K562 (cell line): Measurements from ENCODE around the gene FADS1. TPM values are rescaled to one million over a fixed set of nuclear protein-coding genes. Genes with fewer than 3 reads are reported as not detected.

Source experiments
- BRD4 ChIP-seq: fragments of 200-600 bp; sonication (generic); IDR thresholded peaks from 2 replicates; pipeline ENCODE4 v1.6.1; 2017; ENCODE audit warnings: inconsistent platforms
- CCAR2 ChIP-seq: fragments of 200-400 bp; formaldehyde crosslinking; IDR thresholded peaks from 2 replicates; pipeline ENCODE4 v1.6.1; 2017; ENCODE audit warnings: mild to moderate bottlenecking, low read depth, low read length
- E2F3 ChIP-seq: fragments of 250-450 bp; sonication (Bioruptor Pico); IDR thresholded peaks from 2 replicates; pipeline ENCODE4 v1.4.0; 2020; ENCODE audit warnings: mild to moderate bottlenecking
- FOXM1 ChIP-seq, 2 experiments: fragments of 450-650 bp in 1 of 2; sonication (generic) in 1 of 2; formaldehyde crosslinking in 1 of 2; IDR thresholded peaks; 2 replicates each; pipeline versions ENCODE4 v1.6.1 to v1.9.0; 2017 to 2022; ENCODE audit warnings: low read depth in 2 of 2, mild to moderate bottlenecking in 2 of 2, missing genetic modification reagents in 1 of 2, moderate library complexity in 1 of 2
- HSF4 ChIP-seq: fragments of 250-450 bp; sonication (Bioruptor Pico); IDR thresholded peaks from 2 replicates; pipeline ENCODE4 v2.1.2; 2022; ENCODE audit warnings: mild to moderate bottlenecking, moderate library complexity, borderline replicate concordance
- KLF6 ChIP-seq: fragments of 250-450 bp; sonication (Bioruptor Pico); IDR thresholded peaks from 2 replicates; pipeline ENCODE4 v1.4.0; 2020; ENCODE audit warnings: mild to moderate bottlenecking, moderate library complexity, borderline replicate concordance
- NKRF ChIP-seq: fragments of 450-650 bp; IDR thresholded peaks from 2 replicates; pipeline ENCODE4 v1.6.1; 2016; ENCODE audit warnings: borderline replicate concordance
- RBM34 ChIP-seq: fragments of 200-400 bp; formaldehyde crosslinking; IDR thresholded peaks from 2 replicates; pipeline ENCODE4 v1.6.1; 2018; ENCODE audit warnings: low read length, borderline replicate concordance; ENCODE audit not compliant: insufficient read depth
- SMC3 ChIP-seq: conservative IDR thresholded peaks from 2 replicates; pipeline ENCODE4 v1.6.1; 2011; ENCODE audit warnings: low read depth, low read length, improper control_type of control experiment; ENCODE audit not compliant: insufficient read depth
- THAP7 ChIP-seq: fragments of 250-450 bp; sonication (Bioruptor Pico); IDR thresholded peaks from 2 replicates; pipeline ENCODE4 v1.5.0; 2021
- ZC3H4 ChIP-seq: sonication (generic); formaldehyde crosslinking; IDR thresholded peaks from 2 replicates; pipeline ENCODE4 v1.9.0; 2021; ENCODE audit warnings: missing genetic modification reagents, borderline replicate concordance
- ZNF224 ChIP-seq: sonication (generic); formaldehyde crosslinking; IDR thresholded peaks from 2 replicates; pipeline ENCODE4 v1.8.0; 2022; ENCODE audit warnings: mild to moderate bottlenecking, missing genetic modification reagents
- ZNF232 ChIP-seq: sonication (generic); formaldehyde crosslinking; IDR thresholded peaks from 2 replicates; pipeline ENCODE4 v1.8.0; 2022; ENCODE audit warnings: mild to moderate bottlenecking, missing genetic modification reagents
- ZNF324 ChIP-seq: fragments of 250-450 bp; sonication (Bioruptor Pico); IDR thresholded peaks from 2 replicates; pipeline ENCODE4 v1.4.0; 2020; ENCODE audit warnings: mild to moderate bottlenecking
- polyA plus RNA-seq, 8 experiments: library from polyadenylated mRNA; depleted of rRNA in 4 of 8; stranded (reverse) in 5 of 8; unstranded in 3 of 8; fragments of >200 nt; fragmentation: Nextera tagmentation in 2 of 8; fragmentation: Illumina TruSeq in 1 of 8; extraction: Ambion mirVana in 2 of 8; extraction: Trizol in 1 of 8; gene quantifications; 2 replicates each; pipeline versions ENCODE4 v1.2.1 to v1.2.3, GENCODE V29; 2011 to 2014; ENCODE audit warnings: inconsistent platforms in 1 of 8, missing spikeins in 1 of 8
- total RNA-seq, 7 experiments: library from RNA; depleted of rRNA in 6 of 7; stranded (reverse); fragments of >200 nt in 6 of 7; fragmentation: Illumina TruSeq in 2 of 7; extraction: Trizol in 2 of 7; gene quantifications; 2 replicates each; pipeline versions ENCODE4 v1.2.1 to v1.2.3, GENCODE V29; 2011 to 2021; ENCODE audit warnings: low replicate concordance in 1 of 7
- TF ChIP-seq, protein P1 (sequence below): sonication (generic); formaldehyde crosslinking; IDR thresholded peaks from 2 replicates; pipeline ENCODE4 v1.8.1; 2022; ENCODE audit warnings: missing genetic modification reagents
- TF ChIP-seq, protein P2 (sequence below): fragments of 250-450 bp; sonication (Bioruptor Pico); IDR thresholded peaks from 2 replicates; pipeline ENCODE4 v1.8.0; 2021; ENCODE audit warnings: mild to moderate bottlenecking, moderate library complexity
- TF ChIP-seq, protein P3 (sequence below), 3 experiments: IDR thresholded peaks in 2 of 3; conservative IDR thresholded peaks in 1 of 3; 2 replicates each; pipeline ENCODE4 v1.5.1; 2011 to 2012; ENCODE audit warnings: low read length in 3 of 3, mild to moderate bottlenecking in 3 of 3, control low read depth in 2 of 3, improper control_type of control experiment in 1 of 3, inconsistent platforms in 1 of 3, low read depth in 1 of 3, mixed read lengths in 1 of 3, moderate library complexity in 1 of 3; ENCODE audit not compliant: insufficient read depth in 2 of 3

FADS1 gene
- total and polyA plus RNA-seq, 9 of the 15 experiments (the other 6 are each of a cell fraction or from before 2014, with no cell fraction given): 110 to 864 (median 364) TPM

DNA sequence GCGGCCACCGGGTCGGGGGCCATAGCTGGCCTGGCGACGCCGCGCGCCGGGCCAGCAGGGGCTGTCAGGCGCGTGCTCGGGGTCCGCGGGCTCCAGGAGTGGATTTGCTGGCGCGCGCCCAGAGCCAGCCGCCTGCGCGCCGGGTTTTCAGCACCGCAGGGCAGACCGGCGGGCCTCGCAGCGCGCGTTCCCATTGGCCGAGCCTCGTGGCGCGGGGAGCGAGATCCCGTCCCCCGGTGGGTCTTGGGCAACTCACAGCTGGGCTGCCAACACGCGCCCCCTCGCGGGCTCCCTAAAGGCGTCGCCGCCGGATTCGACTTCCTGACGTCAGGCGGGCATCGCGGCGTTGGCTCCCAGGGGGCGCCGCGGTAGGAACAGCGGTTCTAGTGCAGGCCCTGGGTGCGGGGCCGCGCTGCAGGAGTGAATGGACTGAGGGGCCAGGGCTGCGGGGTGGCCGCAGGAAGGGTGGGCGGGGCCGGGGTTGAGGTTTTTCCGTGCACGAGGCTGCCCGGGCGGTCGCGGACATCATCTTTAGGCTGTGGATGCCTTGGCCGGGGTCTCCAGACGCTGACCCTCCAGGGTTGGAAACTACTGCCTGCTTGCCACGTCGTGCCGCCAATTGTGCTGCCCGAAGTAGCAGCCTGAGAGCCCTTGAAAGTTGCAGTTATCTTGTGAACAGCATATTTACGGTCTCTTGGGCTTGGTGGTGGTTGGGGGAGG, at the start of gene FADS1 (continued):
- TF ChIP-seq NKRF (no peak), ZNF232 (no peak), SMC3 (peak; percentile 56), FOXM1 (IDR thresholded peaks at IDR 0.05; ENCODE audit: low read depth) (no peak), FOXM1 (CRISPR knock-in tag; IDR thresholded peaks at IDR 0.05; ENCODE audit: low read depth) (no peak), CCAR2 (no peak), HSF4 (CRISPR knock-in tag) (no peak), KLF6 (CRISPR knock-in tag) (no peak), ZC3H4 (CRISPR knock-in tag) (no peak), THAP7 (CRISPR knock-in tag) (no peak), ZNF324 (no peak), BRD4 (peak; percentile 77; the same call in 1 of the 2 replicates), RBM34 (no peak; the same call in 1 of the 2 replicates), ZNF224 (CRISPR knock-in tag) (no peak), E2F3 (CRISPR knock-in tag) (peak; percentile 84)
- TF ChIP-seq, protein P1, sequence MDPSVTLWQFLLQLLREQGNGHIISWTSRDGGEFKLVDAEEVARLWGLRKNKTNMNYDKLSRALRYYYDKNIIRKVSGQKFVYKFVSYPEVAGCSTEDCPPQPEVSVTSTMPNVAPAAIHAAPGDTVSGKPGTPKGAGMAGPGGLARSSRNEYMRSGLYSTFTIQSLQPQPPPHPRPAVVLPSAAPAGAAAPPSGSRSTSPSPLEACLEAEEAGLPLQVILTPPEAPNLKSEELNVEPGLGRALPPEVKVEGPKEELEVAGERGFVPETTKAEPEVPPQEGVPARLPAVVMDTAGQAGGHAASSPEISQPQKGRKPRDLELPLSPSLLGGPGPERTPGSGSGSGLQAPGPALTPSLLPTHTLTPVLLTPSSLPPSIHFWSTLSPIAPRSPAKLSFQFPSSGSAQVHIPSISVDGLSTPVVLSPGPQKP (CRISPR knock-in tag): no peak
- TF ChIP-seq, protein P2, sequence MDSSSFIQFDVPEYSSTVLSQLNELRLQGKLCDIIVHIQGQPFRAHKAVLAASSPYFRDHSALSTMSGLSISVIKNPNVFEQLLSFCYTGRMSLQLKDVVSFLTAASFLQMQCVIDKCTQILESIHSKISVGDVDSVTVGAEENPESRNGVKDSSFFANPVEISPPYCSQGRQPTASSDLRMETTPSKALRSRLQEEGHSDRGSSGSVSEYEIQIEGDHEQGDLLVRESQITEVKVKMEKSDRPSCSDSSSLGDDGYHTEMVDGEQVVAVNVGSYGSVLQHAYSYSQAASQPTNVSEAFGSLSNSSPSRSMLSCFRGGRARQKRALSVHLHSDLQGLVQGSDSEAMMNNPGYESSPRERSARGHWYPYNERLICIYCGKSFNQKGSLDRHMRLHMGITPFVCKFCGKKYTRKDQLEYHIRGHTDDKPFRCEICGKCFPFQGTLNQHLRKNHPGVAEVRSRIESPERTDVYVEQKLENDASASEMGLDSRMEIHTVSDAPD: 0 out of 2 replicates have a peak, but pooled peaks have one; percentile 48
- TF ChIP-seq, protein P3, sequence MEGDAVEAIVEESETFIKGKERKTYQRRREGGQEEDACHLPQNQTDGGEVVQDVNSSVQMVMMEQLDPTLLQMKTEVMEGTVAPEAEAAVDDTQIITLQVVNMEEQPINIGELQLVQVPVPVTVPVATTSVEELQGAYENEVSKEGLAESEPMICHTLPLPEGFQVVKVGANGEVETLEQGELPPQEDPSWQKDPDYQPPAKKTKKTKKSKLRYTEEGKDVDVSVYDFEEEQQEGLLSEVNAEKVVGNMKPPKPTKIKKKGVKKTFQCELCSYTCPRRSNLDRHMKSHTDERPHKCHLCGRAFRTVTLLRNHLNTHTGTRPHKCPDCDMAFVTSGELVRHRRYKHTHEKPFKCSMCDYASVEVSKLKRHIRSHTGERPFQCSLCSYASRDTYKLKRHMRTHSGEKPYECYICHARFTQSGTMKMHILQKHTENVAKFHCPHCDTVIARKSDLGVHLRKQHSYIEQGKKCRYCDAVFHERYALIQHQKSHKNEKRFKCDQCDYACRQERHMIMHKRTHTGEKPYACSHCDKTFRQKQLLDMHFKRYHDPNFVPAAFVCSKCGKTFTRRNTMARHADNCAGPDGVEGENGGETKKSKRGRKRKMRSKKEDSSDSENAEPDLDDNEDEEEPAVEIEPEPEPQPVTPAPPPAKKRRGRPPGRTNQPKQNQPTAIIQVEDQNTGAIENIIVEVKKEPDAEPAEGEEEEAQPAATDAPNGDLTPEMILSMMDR (IDR thresholded peaks at IDR 0.05 in 2 of 3, conservative IDR thresholded peaks at IDR 0.05 in 1 of 3; ENCODE audit: insufficient read depth in 2 of 3, low read depth in 1 of 3, low read length in 3 of 3): peak; percentile 72 to 93 (median 89)
